ENCODE measurements around the gene C17orf113. TPM values are rescaled to one million over a fixed set of nuclear protein-coding genes. Genes with fewer than 3 reads are reported as not detected.
A peak's percentile ranks its signal among the peaks of the same experiment; 100 is the strongest.

The C17orf113 gene
- total RNA-seq, 1 experiment from 2014 or later = 2.3 TPM

GRCh38 chr17:42049834-42050392 lies 488 bp downstream of the C17orf113 start:
- no peaks in the 10 kb centered on the region for H3K79me2 ChIP-seq (ENCODE audit: insufficient read depth, low read length)
- peak; percentile 49 for ATAC-seq
- H3K9ac ChIP-seq (ENCODE audit: low read length) = peak overlapping the region; percentile 65
- peak overlapping the region; percentile 39; the same call in 1 of the 2 replicates for H3K27ac ChIP-seq (ENCODE audit: low read depth, low read length)
- peak overlapping the region; percentile 63 to 76 for H3K4me3 ChIP-seq (replicated peaks in 1 of 2; ENCODE audit: low read depth in 1 of 2, low read length in 2 of 2)
- CTCF ChIA-PET = interaction anchor here (1.3 kb wide), 1 partner anchor 21 kb away, joined by 3 read pairs; no protein-coding TSS in a partner anchor
- POLR2A ChIA-PET = interaction anchor here (1.0 kb wide), 1 partner anchor 84 kb away, joined by 3 read pairs; no protein-coding TSS in a partner anchor
- H3K4me1 ChIP-seq (ENCODE audit: control insufficient read depth in 1 of 2, insufficient read depth in 2 of 2, low read length in 2 of 2) = peaks cover 8 to 24% of the 10 kb centered on the region in 2 experiments; a peak in 3 of 4 replicates
- no peak for DNase-seq (ENCODE audit: low read depth, low spot score)
- BruUV-seq (replicated peaks) = no TSS peak
- no peaks in the 10 kb centered on the region for H3K9me3 ChIP-seq (ENCODE audit: control insufficient read depth in 1 of 2, insufficient read depth in 1 of 2, low read depth in 1 of 2, low read length in 2 of 2)
- RAD21 ChIA-PET (ENCODE audit: low non-redundant PET in 1 of 2, low total read pairs in 2 of 2, uncharacterized antibody in 2 of 2, unreplicated experiment in 2 of 2) = no interaction called here
- peaks cover 11% of the 10 kb centered on the region; the same call in 1 of the 2 replicates for H3K27me3 ChIP-seq (ENCODE audit: insufficient read depth, low read length)
- TF ChIP-seq FOSL1 (IDR thresholded peaks at IDR 0.05; ENCODE audit: low read depth) = no peak
- TF ChIP-seq ATF3 (IDR thresholded peaks at IDR 0.05) = no peak
- no peak for TF ChIP-seq SIN3A (IDR thresholded peaks at IDR 0.05; ENCODE audit: low read depth)
- TF ChIP-seq, protein P1, sequence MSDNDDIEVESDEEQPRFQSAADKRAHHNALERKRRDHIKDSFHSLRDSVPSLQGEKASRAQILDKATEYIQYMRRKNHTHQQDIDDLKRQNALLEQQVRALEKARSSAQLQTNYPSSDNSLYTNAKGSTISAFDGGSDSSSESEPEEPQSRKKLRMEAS (IDR thresholded peaks at IDR 0.05) = no peak
- TF ChIP-seq POLR2A (IDR thresholded peaks at IDR 0.05; ENCODE audit: borderline replicate concordance, extremely low read depth, insufficient read depth, insufficient read length) = no peak
- no peak for TF ChIP-seq EZH2 (IDR thresholded peaks at IDR 0.05)
- no peak for TF ChIP-seq CEBPB (IDR thresholded peaks at IDR 0.05; ENCODE audit: low read depth)
- no peak for TF ChIP-seq ZNF274 (IDR thresholded peaks at IDR 0.05; ENCODE audit: low read depth, low read length)
- no peak for TF ChIP-seq ZBTB33 (IDR thresholded peaks at IDR 0.05; ENCODE audit: extremely low read depth, insufficient replicate concordance, low read length)
- no peak for TF ChIP-seq ELF1 (IDR thresholded peaks at IDR 0.05; ENCODE audit: borderline replicate concordance, low read depth)
- no peak for TF ChIP-seq TCF7L2 (IDR thresholded peaks at IDR 0.05; ENCODE audit: borderline replicate concordance, extremely low read depth, insufficient read depth, insufficient read length)
- TF ChIP-seq YY1 (IDR thresholded peaks at IDR 0.05; ENCODE audit: extremely low read depth, insufficient replicate concordance, low read depth, low read length) = no peak
- no peak for TF ChIP-seq JUND (IDR thresholded peaks at IDR 0.05)
- TF ChIP-seq SRF (IDR thresholded peaks at IDR 0.05; ENCODE audit: low read depth) = no peak
- no peak for TF ChIP-seq RAD21 (IDR thresholded peaks at IDR 0.05; ENCODE audit: low read depth)
- TF ChIP-seq, protein P2, sequence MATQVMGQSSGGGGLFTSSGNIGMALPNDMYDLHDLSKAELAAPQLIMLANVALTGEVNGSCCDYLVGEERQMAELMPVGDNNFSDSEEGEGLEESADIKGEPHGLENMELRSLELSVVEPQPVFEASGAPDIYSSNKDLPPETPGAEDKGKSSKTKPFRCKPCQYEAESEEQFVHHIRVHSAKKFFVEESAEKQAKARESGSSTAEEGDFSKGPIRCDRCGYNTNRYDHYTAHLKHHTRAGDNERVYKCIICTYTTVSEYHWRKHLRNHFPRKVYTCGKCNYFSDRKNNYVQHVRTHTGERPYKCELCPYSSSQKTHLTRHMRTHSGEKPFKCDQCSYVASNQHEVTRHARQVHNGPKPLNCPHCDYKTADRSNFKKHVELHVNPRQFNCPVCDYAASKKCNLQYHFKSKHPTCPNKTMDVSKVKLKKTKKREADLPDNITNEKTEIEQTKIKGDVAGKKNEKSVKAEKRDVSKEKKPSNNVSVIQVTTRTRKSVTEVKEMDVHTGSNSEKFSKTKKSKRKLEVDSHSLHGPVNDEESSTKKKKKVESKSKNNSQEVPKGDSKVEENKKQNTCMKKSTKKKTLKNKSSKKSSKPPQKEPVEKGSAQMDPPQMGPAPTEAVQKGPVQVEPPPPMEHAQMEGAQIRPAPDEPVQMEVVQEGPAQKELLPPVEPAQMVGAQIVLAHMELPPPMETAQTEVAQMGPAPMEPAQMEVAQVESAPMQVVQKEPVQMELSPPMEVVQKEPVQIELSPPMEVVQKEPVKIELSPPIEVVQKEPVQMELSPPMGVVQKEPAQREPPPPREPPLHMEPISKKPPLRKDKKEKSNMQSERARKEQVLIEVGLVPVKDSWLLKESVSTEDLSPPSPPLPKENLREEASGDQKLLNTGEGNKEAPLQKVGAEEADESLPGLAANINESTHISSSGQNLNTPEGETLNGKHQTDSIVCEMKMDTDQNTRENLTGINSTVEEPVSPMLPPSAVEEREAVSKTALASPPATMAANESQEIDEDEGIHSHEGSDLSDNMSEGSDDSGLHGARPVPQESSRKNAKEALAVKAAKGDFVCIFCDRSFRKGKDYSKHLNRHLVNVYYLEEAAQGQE (IDR thresholded peaks at IDR 0.05; ENCODE audit: low read depth) = no peak
- no peak for TF ChIP-seq POLR2AphosphoS5 (IDR thresholded peaks at IDR 0.05; ENCODE audit: low read depth, low read length)
- peak overlapping the region; percentile 94 for H3K4me2 ChIP-seq (ENCODE audit: low read length)
- intact Hi-C loops (cut with micrococcal nuclease) = no loop called here
- H2AFZ ChIP-seq (ENCODE audit: low read depth, low read length, poor library complexity, severe bottlenecking) = peak overlapping the region; percentile 82
- no peaks in the 10 kb centered on the region for H3K9me2 ChIP-seq (ENCODE audit: insufficient read depth)
- no peaks in the 10 kb centered on the region for H4K20me1 ChIP-seq (ENCODE audit: insufficient read depth)
- H3K36me3 ChIP-seq (ENCODE audit: control insufficient read depth in 1 of 2, insufficient read depth in 2 of 2, low read length in 2 of 2) = no peaks in the 10 kb centered on the region

All from HCT116 (cell line).